Measurements from ENCODE around the gene WDR54.

DNA sequence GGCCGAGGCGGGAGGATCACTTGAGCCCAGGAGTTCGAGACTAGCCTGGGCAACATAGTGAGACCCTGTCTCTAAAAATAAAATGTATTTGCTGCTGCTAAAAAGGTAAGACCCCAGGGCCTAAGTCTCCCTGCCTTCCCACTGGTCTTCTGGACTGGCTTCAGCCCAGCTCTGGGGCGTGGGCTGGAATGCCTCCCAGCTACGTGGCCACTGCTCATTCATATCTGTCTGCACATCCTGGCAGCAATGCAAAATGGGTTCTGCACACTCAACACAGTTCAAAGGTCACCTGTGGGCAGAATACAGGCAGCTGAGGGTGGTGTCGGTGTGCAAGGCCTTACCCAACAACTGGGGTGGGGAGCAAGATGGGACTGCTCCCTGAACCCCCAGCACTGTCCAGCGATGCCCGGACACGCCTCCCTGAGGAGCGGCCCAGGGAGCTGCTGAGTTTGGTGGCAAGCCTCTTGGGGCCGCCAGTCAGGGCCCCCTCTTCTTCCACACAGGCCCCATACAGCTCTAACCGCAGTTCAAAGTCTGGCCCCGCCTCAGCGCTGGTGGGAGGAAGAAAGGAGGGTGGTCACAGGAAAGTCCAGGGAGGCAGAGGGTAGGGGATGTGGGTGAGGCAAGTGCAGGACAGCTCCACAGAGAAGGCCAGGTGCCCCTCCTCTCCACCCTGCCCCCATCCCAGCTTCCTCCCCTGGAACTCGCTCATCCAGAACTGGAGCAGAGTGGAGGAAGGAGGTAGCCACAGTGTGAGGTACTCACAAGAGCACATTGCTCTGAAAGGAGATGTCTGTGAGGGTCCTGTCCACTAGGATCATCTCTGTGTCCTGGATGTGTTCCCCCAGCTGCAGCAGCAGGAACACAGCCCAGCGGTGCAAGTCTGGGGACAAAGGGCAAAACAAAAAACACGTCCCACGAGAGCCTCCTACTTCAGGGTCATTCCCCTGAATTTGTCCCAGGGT, 8.2 kb downstream of the WDR54 start:
- TF ChIP-seq CTCF (IDR thresholded peaks at IDR 0.05) (no peak), TAF1 (IDR thresholded peaks at IDR 0.05; ENCODE audit: borderline replicate concordance, low read depth, low read length) (no peak), POLR2AphosphoS5 (IDR thresholded peaks at IDR 0.05; ENCODE audit: low read depth, low read length) (no peak), SMC3 (IDR thresholded peaks at IDR 0.05; ENCODE audit: low read depth, low read length) (no peak), GABPA (IDR thresholded peaks at IDR 0.05; ENCODE audit: low read depth) (no peak), IRF3 (IDR thresholded peaks at IDR 0.05; ENCODE audit: low read depth, low read length) (no peak), TEAD4 (IDR thresholded peaks at IDR 0.05; ENCODE audit: borderline replicate concordance, insufficient read depth) (no peak), FOXJ3 (CRISPR knock-in tag; IDR thresholded peaks at IDR 0.05) (no peak), YY1 (IDR thresholded peaks at IDR 0.05; ENCODE audit: low read depth) (no peak)
